GM12892 (cell line): ENCODE results near the gene KDM7A.

Experiments used
- DNase-seq: peaks from one replicate; pipeline ENCODE4 v3.0.0; 2011; ENCODE audit not compliant: insufficient read length
- FAIRE-seq: peaks from 2 replicates; lab custom pipeline; 2011; peaks lifted over from hg19 to GRCh38; lab: Jason Lieb, UNC
- POLR2A ChIP-seq: IDR thresholded peaks from 2 replicates; pipeline ENCODE4 v1.6.1; 2011; ENCODE audit warnings: low read depth, low read length, control low read depth
- POLR2AphosphoS5 ChIP-seq: IDR thresholded peaks from 2 replicates; pipeline ENCODE4 v1.6.1; 2011; ENCODE audit warnings: low read depth, low read length, control low read depth
- TAF1 ChIP-seq: IDR thresholded peaks from 2 replicates; pipeline ENCODE4 v1.6.1; 2011; ENCODE audit warnings: low read depth, mild to moderate bottlenecking, control low read depth, low read length, borderline replicate concordance

Gene KDM7A

DNA sequence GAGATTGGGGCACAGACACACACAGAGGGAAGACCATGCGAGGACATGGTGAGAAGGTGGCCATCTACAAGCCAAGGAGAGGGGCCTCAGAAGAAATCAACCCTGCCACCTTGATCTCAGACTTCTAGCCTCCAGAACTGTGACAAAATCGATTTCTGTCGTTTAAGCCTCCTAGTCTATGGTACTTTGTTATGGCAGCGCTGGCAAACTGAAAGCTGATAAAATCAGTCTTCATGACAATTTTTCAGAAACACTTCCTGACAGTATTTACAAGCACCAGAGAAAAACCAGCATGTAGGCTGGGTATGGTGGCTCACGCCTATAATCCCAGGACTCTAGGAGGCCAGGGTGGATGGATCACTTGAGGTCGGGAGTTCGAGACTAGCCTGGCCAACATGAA is 118.3 kb downstream of the KDM7A start:
- TF ChIP-seq TAF1 (no peak), POLR2AphosphoS5 (no peak), POLR2A (no peak)
- DNase-seq (no peak), FAIRE-seq (no peak)

DNA sequence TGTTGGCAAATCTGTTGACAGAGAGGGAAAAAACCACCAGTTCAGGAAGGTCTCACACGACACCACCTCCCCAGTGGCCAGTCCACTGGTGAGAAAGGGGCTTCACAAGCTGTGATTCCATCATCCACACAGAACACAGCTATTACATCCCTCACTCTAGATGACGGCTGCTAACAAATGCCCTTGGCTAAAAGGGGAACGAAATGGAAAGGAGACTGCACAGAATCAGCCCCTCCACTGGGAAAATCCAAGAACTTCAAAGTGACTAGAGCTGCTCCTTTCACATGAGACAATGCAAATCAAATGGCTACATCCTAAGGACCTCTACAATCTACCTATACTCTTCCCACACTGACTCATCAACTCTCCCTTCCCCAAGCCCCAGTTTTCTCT is 119.6 kb downstream of the KDM7A start:
- TF ChIP-seq POLR2A (no peak), TAF1 (no peak), POLR2AphosphoS5 (no peak)
- DNase-seq, result no peak

DNA sequence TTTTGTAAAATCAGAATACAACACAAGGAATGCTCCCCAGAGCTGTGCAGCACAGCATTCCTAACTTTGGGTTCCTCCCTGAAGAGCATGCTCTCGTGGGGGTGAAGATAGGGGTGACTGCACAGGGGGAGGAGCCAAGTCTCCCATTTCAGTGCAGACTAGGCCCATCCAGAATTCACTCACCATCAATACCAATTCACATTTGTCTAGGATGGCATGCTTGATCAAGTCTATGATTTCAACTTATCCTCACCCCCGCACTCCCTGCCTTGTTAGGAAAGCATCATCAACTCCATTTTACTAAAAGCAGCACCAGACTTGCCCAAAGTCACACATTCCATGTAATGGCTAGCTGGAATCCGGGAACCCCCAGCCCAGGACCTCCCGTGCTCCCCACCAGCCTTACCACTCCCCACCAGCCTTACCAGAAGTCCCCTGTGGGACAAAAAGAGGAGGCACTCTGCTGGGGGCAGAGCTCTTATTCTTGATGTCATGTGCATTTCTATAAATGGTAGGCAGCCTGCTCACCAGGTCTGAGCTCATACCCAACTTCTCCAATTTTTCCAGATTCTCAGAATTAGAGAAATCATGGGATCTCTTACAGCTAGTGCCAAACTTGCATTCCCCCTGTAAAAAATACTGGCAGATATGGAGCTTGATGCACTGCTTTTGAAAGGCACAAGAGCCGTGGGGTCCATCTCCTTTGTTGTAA is 120.2 kb downstream of the KDM7A start:
- FAIRE-seq, result no peak
- no peak for DNase-seq
- no peak for TF ChIP-seq POLR2A
- no peak for TF ChIP-seq TAF1
- no peak for TF ChIP-seq POLR2AphosphoS5

More for the DNA sequence above, 119.6 kb downstream of the KDM7A start:
- FAIRE-seq, result no peak

DNA sequence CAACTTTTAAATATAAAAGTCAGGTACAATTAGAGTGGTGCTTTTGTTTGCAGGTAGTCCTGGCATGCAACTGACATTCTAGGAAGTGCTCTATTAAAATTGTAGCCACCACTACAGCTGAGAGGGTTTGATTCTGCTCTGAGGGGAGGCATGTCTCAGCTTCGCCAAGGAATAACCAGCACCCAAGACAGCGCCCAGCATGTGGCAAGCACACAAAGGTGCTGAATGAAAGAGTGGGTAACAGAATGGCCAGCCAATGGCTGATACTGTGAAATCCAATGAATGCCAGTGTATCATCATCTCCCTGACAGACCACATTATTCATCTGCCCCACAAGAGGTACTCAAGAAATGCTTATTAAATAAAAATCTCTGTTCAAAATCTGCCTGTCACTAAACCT is 121.0 kb downstream of the KDM7A start:
- FAIRE-seq (no peak), DNase-seq (no peak)
- TF ChIP-seq POLR2AphosphoS5 (no peak), POLR2A (no peak), TAF1 (no peak)

DNA sequence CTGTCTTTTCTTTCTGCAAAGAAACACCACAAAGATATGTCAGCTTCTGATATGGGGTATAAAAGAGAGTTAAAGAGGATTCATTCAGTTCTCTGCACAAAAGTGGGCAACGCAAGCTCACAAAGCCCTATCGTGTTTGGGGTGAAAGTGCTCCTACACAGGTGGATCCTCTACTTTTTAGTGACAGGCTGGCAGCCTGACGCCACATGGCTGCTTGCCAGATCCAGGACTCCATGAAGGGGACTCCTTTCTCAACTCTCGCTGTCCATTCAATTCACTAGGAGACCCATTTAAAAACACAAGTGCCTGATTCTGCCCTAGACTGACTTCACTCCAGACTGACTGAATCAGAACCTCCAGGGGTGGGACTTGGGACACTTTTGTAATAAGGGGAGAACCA is 122.0 kb downstream of the KDM7A start:
- no peak for TF ChIP-seq TAF1
- TF ChIP-seq POLR2A, result no peak
- no peak for TF ChIP-seq POLR2AphosphoS5
- no peak for DNase-seq
- FAIRE-seq, result no peak

DNA sequence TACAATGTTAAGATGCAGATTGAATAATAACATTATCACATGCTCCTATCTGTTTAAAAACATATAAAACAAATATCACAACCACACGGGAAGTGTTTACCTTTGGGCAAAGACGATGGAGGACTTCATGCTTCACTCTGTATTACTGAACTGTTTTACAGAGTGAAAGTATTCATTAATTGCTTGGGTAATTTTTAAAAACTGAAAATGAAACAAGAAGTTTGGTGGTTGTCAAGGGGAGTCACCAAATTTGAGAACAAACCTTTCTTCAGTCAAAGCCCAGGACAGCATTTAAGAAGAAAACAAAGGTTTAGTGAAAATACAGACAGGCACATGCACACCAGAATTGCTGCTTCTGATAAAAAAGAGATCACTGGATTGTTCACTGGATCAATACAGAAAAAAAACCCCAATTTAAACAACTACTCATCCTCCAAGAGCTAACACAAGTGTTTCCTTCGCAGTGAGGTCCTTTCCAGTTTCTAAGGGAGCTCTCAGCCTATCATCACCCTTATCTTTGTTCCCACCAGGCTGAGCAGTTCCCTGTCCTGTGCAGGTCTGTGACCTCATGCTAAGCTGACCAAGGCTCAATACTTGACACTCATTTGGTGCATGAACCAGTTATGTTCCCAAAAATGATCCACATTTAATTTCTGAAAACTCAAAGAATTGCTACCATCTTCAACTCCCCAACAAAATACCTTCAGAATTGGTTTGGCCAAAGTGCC is 122.8 kb downstream of the KDM7A start:
- FAIRE-seq (peak; percentile 70), DNase-seq (no peak)
- no peak for TF ChIP-seq TAF1

DNA sequence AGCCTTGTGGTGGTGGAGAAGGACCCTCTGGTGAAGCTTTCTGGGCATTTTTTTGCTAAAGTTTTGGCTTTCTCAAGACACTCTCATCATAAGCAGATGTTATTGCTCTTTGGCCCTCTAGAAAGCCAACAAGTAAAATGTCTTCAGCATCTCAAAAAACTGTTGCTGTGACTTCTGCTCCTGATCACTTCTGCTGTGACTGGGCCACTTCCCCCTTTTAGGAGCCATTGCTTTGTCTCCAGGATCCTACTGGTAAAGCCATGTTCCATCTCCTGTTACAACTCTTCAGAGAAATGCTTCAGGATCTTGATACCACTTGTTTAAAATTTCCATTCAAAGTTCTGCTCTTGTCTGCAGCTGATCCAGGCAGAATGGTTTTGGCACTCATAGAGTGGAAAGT is 125.0 kb downstream of the KDM7A start:
- TF ChIP-seq POLR2A, result no peak
- no peak for TF ChIP-seq POLR2AphosphoS5
- TF ChIP-seq TAF1, result no peak
- DNase-seq, result no peak
- FAIRE-seq, result no peak

DNA sequence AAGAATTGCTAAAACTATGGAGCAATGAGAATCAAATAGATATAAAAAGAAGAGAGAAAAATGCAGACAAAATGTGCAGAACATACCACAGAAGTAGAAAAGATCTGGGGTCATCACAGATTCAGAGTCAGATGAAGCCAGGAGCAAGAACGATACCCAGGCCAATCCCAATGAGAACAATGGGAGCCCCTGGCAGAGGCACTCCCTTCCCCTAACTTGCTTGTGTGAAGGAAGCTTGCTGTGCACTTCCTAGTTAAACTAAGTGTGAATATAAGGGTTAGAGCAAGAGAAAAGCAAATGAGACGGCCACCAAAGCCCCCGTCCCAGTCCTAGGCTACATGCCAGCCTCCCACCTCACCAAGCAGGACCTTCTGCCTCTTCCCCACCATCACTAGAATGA is 126.7 kb downstream of the KDM7A start:
- TF ChIP-seq TAF1 (no peak), POLR2AphosphoS5 (no peak), POLR2A (no peak)
- no peak for FAIRE-seq
- DNase-seq, result no peak

DNA sequence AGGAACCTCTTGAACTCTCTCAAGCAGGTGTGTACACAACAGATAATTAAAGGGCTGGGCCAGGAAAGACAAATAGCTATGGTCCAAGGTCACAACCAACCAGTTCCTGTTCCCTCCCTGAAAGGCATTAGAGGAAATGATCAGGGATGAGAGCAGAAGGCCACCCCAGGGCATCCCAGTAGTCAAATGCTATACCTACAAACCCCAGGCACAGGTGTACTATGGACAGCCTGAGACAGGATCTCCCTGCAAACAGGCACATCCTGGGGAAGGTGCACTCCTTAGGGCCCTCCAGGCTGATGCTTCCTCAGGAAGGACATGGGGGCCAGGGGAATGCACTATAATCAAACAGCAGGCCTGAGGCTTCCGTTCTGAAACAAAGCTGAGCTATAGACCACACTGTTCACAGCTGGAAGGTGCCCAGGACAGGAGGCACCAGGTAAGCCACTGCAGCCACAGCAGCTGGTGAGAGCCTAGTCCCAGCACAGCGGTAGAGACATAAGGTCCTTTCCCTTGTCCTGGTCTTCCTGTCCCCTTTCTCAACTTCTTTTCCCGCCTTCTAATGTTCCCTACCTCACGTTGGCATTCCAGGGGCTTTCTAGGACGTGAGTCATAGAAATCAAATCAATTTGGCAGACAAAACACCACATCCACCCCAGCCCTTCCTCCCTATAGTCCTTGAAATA is 127.3 kb downstream of the KDM7A start:
- FAIRE-seq (no peak), DNase-seq (no peak)
- TF ChIP-seq POLR2A (no peak), POLR2AphosphoS5 (no peak), TAF1 (no peak)

DNA sequence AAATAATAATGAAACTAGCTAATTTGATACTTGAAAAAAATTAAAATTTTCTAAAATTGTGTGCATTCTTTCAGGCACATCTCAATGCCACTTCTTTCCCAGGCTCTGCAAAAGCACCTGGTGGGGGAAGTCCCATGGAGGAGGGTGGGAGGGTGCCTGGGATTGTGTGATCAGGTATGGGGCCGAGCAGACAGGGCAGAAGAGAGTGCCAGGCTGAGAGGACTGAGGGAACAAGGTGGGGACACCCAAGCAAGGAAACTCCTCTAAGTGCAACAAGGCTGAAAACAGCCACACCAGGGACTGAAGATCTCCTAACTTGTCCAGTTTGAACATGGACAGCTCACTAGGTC is 127.8 kb downstream of the KDM7A start:
- no peak for DNase-seq
- no peak for FAIRE-seq
- no peak for TF ChIP-seq TAF1
- no peak for TF ChIP-seq POLR2A
- TF ChIP-seq POLR2AphosphoS5, result no peak

DNA sequence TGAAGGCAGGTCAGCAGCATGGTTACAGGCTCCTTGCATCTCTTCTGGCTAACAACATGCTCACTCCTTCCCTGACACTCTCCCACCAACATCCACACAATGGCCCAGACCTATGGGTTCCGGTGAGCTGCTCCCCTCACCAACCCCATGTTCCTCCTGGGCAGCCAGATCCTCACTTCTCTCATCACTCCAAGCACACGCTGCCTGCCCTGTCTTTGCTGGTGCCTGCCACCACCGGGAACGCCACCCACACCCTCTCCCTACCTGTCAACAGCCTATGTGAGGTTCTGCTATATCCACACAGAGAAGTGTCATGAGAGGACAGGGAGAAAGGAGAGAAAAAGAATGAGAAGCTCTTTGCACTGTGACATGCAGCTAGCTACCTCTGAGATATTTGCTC is 128.6 kb downstream of the KDM7A start:
- FAIRE-seq (no peak), DNase-seq (no peak)
- TF ChIP-seq POLR2A (no peak), POLR2AphosphoS5 (no peak), TAF1 (no peak)

DNA sequence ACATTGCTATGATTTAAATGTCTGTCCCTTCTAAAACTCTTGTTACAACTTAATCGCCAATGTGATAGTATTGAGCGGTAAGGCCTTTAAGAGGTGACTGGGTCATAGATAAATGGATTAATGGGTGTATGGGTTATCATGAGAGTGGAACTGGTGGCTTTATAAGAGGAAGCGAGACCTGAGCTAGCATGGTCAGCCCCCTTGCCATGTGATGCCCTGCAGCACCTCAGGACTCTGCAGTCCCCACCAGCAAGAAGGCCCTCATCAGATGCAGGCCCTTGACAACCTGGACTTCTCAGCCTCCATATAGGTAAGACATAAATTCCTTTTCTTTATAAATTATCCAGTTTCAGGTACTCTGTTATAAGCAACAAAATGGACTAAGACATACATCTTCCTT is 129.6 kb downstream of the KDM7A start:
- no peak for FAIRE-seq

More for the DNA sequence above, 129.6 kb downstream of the KDM7A start:
- DNase-seq, result no peak
- TF ChIP-seq POLR2AphosphoS5, result no peak
- TF ChIP-seq POLR2A, result no peak
- TF ChIP-seq TAF1, result no peak
